Measurements from ENCODE around the gene MSANTD2.
A peak's percentile ranks its signal among the peaks of the same experiment; 100 is the strongest.

MSANTD2 gene

DNA sequence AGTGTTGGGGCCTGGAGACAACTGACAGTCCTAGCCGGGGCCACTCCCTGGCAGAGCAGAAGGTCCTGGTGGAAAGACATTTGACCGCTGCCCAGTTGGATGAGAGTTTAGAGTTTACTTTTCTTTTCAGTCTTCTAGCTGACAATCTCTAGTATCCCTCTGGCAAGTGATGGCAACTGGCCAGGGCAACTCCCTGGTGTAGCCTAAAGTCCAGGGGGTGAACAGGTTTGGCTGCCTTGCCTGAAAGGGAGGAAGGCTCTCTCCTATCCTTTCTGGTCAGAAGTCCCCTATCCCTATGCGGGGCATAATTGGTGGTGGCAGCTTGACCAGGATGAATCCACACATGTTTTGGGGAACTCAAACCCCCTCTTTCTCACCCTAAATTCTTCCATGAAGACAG, 16.8 kb upstream of the MSANTD2 start:
- no peak for DNase-seq (ENCODE audit: low read depth in 3 of 3)

DNA sequence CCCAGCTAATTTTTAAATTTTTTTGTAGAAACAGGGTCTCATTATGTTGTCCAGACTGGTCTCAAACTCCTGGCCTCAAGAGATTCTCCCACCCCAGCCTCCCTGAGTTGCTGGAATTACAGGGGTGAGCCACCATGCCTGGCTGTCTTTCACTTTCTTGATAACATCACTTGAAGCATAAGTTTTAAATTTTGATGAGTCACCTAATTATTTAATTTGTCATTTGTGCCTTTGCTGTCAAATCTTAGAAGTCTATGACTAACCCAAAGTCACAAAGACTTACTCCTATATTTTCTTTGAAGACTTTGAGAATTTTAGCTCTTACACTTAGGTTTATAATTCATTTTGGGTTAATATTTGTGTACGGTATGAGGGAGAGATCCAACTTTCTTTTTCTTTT, 14.5 kb upstream of the MSANTD2 start:
- no peak for DNase-seq (ENCODE audit: low read depth in 3 of 3)

DNA sequence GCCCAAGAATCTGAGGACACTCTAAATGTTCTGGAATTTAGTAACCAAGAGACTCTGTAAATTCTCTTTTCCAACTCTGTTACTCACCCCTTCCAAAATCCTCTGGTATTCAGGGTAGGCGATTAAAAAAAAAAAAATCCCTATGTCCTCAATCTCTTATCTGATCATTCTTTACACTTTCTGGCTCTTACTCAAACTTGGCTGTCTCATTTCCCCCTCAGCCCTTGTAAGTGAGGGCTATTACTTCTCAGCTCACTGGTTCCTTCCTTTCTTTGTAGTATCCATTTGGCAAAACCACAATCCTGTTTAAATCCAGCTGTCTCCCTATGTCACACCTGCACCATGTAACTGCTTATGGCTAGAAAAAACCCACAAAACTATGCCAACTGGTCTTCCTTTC, 12.7 kb upstream of the MSANTD2 start:
- DNase-seq (ENCODE audit: low read depth in 3 of 3) = no peak

DNA sequence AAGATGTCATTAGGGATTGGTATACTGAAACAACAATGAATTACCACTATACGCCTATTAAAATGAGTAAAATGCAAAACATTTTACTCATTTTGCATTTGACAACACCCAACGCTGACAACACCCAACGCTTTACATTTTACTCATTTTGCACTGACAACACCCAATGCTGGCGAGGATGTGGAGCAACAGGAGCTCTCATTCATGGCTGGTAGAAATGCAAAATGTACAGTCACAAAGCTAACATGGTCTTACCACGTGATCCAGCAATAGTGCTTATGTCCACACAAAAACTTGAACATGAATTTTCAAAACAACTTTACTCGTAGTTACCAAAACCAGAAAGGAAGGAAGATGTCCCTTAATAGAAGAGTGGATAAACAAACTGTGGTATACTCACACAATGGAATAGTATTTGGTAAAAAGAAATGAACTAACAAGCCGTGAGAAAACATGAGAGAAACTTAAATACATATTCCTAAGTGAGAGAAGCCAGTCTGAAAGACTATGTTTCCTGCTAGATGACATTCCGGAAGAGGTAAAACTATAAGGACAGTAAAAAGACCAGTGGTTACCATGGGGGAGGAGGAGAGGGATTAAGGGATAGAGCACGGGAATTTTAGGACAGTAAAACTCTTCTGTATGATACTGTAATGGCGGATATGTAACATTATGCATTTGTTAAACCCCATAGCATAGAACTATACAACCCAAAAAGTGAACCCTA, 11.4 kb upstream of the MSANTD2 start:
- DNase-seq (ENCODE audit: low read depth in 3 of 3) = no peak

DNA sequence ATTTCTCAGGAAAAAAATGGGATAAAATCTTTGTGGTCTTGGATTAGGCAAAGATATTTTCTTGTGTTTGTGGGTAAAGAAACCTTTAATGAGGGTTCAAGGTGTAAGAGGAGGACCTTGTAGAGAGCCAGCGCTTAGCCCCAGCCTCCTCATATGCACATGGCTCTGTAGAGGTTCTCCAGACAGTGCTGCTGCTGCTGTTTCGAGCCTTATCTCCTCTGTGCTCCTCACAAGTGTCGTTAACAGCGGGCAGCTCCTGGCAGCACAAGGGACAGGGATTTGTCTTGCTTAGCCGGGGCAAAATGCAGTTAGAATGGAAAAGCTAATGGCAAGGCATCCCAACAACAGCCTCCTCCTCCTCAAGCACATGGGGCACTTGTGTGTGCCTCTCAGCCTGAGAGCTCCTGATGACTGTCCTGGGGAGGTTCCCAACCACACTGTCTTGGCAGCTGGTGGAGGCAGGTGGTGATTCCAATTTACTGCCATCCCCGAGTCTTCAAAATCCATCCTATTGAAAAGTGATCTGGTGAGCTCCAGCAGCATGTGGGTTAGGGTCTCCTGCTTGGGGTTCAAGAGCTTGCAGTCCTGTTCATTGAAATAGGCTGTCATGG, 7.6 kb upstream of the MSANTD2 start:
- DNase-seq (ENCODE audit: low read depth in 3 of 3) = no peak

DNA sequence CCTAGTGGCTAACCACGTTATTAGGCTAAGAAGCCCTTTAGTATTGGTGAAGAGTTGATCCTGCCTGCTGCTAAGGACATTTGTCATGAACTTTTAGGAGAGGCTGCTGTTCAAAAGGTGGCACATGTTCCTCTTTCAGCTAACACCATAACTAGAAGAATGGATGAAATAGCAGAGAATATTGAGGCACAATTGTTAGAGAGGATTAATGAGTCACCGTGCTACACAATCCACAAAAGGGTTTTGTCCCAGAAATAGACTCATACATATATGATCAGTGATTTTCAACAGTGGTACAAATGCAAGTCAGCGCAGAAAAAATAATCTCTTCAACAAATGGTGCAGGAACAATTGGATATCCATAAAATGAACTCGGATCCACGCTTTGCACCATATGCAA, 7.0 kb upstream of the MSANTD2 start:
- no peak for DNase-seq (ENCODE audit: low read depth in 3 of 3)

DNA sequence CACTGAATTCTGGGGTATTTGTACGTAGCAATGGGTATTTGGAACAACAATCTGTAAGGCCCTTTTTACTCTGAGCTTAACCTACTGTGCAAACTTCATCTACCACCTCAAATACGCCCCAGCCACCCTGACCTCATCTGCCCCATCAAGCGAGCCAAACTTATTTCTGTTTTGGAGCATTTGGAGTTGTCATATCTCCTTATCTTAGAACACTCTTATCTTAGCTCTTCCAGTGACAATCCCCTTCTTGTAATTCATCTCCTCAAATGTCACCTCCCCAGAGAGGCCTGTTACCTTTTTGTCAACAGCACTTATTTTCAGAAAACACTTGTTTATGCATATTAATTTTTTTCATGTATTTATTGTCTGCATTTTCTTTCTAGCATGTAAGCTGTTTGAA, 4.7 kb upstream of the MSANTD2 start:
- DNase-seq (ENCODE audit: low read depth in 3 of 3) = no peak

DNA sequence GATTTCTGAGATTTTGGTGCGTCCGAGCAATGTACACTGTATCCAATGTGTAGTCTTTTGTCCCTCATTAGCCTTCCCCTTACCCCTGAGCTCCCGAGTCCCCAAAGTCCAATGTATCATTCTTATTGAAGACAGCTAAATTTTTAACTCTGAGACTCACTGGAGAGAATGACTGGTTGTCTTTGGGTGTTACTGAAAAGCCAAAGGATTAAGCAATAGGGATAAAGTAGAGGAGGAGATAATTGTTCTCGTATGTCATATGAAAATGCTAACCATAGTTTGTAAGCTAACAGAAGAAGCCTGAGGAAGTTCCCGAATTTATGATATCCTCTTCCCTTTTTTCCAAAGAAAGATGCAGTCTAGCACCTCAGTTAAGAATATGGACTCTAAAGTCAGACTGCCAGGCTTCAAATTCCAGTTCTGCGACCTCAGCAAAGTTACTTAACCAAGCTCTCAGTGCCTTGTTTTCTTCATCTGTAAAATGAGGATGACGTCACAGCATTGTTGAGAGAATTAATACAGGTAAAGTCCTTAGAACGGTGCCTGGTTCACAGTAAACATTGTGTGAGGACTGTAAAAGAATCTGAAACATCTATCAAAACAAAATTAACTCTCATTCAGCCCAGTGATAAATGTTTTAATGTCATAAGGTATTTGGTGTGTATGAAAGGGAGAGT, 1.6 kb upstream of the MSANTD2 start:
- DNase-seq (ENCODE audit: low read depth in 3 of 3) = no peak

DNA sequence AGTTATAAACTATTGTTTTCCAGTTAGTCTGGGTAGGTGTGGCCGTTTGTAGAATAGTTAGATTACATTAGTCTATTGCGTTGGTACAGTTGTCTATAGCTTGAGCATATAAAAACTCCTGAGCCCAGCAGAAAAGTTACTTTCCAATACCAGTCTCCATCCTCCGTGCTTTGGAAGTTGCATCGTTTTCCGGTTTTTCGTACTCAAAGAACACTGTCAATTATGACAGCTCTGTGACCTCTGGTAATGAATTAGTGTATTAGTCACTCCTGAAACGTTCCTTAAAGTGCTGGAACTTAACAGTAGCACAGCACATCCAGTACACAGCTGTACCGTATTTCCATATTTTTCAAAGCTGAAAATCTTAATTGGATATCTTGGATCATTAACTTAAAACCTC, 808 bp upstream of the MSANTD2 start:
- no peak for DNase-seq (ENCODE audit: low read depth in 3 of 3)

DNA sequence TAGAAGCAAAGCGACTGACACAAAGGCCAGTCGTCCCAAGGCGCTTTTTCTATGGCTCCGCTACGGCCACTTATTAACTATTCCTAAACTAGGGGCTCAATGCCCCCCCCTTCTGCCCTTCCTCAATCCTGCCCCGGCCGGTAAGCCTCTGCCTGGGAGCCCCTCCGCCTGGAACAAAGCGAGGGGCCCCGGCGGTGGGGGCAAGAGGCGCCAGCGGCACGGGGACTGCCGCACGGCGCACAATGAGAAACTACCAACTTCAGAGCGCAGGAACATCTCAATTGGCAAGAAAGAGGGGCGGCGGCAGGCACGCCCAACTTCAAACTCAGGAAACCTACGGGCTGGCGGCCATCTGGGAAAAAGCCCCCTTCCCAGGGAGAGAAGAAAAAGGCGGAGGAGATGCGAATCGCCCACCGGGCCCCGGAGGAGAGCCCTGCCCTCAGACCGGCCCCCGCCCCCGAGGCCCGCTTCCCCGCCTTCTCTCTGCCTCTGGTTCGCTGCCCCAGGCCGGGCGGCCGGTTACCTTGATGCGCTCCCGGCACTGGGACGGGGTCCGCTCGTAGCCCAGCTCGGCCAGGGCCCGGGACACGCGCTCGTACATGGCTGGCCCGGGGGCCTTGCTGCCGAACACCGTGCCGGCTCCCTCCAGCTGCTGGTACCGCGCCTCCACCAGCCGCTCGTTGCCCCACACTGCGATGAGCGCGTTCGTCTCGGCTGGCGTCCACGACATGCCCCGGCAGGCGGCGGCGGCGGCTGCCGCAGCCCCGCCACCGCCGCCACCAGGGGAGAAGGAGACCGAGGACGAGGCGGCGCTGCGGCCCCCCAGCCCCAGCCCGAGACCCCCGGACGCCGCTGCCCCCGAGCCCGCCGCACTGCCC, 619 bp downstream of the MSANTD2 start:
- peak; percentile 7 to 33 (median 11) for DNase-seq (ENCODE audit: low read depth in 3 of 3)

DNA sequence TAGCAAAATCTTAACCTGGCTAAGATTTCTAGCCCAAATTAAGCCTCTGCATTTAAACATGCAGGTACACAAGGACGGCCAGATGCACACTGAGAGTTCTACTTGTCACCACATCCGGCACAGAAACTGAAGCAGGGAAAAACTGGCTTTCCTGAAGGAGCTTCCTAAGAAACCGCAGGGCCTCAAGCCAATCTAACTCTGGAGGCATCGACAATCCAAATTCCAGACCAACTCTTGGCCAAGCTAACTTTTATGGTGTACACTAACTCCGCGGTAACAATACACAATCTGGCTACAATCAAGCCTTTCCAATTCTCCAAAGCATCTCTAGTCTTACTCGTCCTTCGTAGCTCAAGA, 1.2 kb downstream of the MSANTD2 start:
- DNase-seq (ENCODE audit: low read depth in 3 of 3) = no peak

DNA sequence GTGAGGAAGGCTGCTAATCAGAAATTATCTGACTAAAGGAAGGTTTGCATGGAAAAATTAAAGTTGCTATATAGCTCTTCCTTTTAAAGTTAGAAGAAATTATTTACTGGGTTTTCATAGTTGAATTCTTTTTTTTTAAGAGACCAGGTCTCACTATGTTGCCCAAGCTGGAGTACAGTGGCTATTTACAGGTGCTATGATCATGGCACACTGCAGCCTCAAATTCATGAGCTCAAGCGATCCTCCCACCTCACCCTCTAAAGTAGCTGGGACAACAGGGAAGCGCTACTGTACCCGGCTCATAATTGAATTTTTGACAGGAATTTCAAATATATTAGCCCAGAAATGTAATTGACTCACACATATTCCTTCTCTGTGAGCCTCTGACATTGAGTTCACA, 3.9 kb downstream of the MSANTD2 start:
- no peak for DNase-seq (ENCODE audit: low read depth in 3 of 3)

DNA sequence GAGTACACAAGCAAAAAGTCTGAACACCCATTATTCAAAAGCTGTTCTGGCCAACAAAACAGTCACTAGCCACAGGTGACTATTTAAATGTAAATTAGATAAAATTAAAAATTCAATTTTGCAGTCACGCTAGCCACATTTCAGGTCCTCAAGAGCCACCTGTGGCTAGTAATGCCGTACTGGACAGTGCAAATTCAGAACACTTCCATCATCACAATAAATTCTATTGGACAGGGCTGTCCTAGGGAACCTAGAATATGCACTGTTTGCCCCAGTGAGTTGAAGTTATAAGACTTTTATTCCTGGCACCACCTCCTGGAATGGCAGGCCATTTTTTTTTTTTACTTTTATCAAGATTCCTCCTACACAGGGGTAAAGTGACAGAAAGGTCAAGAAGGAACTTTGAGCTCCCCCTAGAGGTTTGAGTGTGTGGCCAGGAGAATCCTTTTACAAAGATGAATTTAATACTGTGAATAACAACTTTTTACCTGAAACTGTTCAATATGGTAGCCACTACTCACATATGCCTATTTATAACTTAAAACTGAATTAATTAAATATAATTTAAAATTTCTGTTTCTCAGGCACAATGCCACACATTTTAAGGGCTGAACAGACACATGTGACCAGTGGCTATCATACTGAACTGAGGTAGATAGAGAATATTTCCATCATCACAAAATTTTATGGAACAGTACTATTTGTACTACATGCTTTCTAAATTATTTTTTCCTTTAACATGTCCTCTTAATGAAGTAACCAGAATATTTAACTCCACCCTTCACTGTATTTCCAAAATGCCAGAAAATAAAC, 6.5 kb downstream of the MSANTD2 start:
- DNase-seq (ENCODE audit: low read depth in 3 of 3) = no peak

DNA sequence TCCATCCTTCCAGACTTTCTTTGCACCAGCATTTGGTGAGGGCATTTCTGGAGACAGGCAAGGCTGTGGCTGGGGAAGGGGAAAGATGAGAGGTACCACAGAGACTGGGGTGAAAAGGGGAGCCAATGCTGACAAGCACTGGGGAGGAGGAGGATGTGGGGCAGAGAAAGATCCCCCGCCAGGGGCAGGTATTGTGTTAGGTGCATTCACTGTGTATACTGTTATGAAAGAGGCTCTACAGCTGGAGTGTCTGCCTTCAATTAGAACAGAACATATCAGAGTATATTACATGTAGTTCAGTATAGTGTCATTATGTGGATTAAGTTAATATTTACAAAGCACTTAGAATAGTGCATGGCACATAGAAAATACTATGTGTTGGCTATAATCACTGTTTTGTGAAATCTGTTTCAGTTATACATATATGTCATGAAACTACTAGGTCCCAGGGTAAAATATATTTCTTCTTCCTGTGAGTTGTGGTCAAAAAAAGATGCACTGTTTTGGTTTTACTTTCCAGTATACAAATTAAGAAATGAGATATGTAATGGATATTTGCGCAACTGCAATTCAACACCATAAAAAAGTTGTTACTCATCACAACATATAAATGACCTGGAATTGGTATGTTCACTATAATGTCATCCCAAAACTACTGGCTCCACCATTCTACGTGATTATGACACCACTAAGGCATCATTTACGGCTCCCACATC, 8.4 kb downstream of the MSANTD2 start:
- DNase-seq (ENCODE audit: low read depth in 3 of 3) = no peak

DNA sequence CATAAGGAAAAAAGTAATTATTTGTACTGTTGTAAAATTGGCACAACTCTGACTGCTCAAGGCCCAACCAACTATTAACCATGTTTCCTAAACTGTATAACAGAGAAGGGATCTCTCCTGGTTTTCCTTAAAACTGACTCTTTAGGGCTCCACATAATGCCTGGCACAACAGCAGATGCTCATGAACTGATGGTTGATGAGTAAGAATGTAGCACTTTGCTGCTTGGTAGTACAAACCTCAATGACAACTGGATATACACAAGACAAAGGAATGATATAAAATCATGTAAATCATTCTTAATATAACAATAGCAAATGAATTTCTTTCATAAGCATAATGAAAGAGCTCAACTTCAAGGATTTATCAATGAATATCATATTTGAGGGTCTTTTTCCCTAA, 11.7 kb downstream of the MSANTD2 start:
- DNase-seq (ENCODE audit: low read depth in 3 of 3) = no peak

DNA sequence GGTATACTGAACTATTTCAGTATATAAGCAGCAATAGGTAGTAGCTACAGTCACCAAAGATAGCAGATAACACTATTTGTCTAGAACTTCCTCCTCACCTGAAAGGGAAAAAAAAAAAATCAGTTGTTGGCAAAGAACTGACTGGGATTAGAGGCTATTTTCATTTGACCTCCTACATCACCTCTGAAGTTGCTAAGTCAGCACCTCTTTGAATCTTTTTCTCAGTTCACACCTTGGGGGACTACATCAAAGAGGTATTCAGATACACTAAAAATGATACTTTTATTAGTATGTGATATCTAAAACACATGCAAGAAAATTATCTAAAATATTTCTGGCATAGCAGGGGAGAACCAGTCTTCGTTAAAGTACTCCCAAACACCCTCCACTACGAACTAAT, 16.2 kb downstream of the MSANTD2 start:
- DNase-seq (ENCODE audit: low read depth in 3 of 3) = no peak

DNA sequence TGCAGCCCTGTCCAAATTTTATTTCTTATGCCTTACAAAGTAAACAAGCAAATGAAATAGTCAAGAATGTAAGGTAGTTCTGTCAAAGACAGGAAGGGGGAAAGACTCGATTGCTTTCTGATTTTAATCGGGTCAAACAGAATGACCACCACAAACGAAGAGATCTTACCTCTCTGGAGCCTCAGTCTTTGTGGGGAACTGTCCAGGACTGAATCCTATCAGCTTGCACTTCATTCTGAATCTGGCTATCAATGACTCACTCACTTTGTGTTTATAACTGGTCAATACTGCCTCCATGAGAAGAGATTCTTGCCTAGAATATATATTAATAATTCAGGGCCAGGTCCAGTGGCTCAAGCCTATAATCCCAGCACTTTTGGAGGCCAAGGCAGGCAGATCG, 17.2 kb downstream of the MSANTD2 start:
- no peak for DNase-seq (ENCODE audit: low read depth in 3 of 3)

DNA sequence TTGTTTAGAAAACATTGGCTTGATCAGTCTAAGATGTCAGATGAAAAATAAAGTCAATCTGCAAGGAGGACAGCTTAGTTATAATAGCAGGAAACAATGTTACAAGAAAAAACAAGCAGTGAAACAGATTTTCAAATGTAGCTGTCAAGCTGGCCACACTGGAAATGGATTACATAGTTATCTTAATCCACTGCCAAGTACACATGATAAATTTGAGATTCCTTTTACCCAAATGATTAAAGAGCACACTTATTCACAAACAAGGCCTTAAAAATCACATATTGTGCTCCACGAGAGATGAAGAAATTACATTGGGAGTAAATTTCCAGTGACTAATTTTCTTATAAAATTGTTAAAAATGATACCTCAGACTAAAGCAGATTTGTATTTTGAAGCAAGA, 20.6 kb downstream of the MSANTD2 start:
- no peak for DNase-seq (ENCODE audit: low read depth in 3 of 3)

DNA sequence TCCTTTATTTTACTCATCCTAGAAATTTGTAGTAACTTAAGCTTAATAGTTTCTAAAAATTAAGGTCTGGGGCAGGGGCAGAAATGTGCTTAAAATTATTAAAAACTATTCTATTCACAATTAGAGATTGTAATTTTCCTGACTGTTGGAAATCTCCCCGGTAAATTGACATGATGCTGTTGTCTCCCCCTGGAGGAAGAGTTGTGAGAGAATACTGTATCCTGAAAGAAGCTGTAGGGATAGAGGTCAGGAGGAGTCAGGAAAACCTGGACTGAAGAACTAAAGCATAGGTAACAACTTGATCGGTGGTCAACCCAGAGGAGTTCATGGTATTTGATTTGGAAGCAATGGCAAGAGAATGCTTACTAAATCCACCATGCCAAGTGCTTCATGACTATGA, 21.9 kb downstream of the MSANTD2 start:
- DNase-seq (ENCODE audit: low read depth in 3 of 3) = no peak

DNA sequence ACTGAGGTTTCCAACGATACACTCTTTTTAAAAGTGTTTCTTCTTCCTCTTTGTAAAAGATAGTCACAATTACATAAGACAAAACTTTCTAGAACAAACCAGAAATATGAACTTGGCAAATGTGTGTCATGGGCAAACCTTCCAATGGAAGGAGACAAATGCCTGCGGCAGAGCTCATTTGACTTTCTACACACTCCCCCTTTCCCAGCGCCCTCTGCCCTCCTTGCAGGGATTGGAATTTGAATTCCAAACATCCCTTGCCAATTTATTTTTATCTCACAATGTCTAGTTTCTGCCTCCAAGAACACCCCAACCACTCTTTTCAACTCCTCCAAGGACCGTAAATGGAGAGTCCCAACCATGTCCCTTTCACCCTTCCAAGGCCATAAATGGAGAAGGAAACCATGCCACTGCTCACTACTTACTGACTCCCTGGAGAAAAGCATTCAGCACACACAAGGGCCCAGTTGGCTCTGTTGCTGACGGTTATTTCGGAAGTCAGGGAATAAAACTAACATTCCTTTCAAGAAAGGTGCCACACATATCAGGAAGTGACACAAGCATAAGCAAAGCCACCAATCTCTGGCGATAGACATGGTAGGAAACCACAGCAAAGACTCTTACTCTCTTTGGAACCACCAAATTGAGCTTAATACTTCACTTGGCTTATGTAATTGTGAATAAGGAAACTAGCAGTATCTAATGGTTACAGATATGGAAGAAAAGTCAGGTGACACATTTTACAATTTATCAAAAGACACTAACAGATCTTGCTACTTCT, 23.2 kb downstream of the MSANTD2 start:
- DNase-seq (ENCODE audit: low read depth in 3 of 3) = no peak

Measured in stimulated activated CD4-positive, alpha-beta T cell treated with anti-CD3 and anti-CD28 coated beads, TNF-alpha, amount 100 ng/mL, for 4 hours (primary cell).